HUES64 (cell line): ENCODE data around the gene CDH12.
"Not testable (repeated sequence)": the region's sequence is repeated elsewhere in the genome, so short reads cannot be mapped to it uniquely, and the experiment has no call there.

ENCODE experiments used
- H3K27ac ChIP-seq: 2 replicates; pipeline ENCODE4 v1.7.0; 2013; ENCODE audit warnings: low read depth, low read length, inconsistent platforms
- H3K27me3 ChIP-seq: 2 replicates; pipeline ENCODE4 v1.6.1; 2013; ENCODE audit warnings: mild to moderate bottlenecking, low read length; ENCODE audit not compliant: insufficient read depth
- H3K36me3 ChIP-seq: 2 replicates; pipeline ENCODE4 v1.6.1; 2013; ENCODE audit warnings: mild to moderate bottlenecking, low read length; ENCODE audit not compliant: insufficient read depth
- H3K4me1 ChIP-seq: 2 replicates; pipeline ENCODE4 v1.6.1; 2013; ENCODE audit warnings: mild to moderate bottlenecking, low read length, moderate library complexity; ENCODE audit not compliant: insufficient read depth
- H3K4me3 ChIP-seq: 2 replicates; pipeline ENCODE4 v1.5.1; 2013; ENCODE audit warnings: mild to moderate bottlenecking, low read length, moderate library complexity
- H3K9ac ChIP-seq: 2 replicates; pipeline ENCODE4 v1.6.1; 2013; ENCODE audit warnings: mild to moderate bottlenecking, low read depth, low read length
- H3K9me3 ChIP-seq: 2 replicates; pipeline ENCODE4 v1.6.1; 2013; ENCODE audit warnings: low read depth, low read length; ENCODE audit not compliant: insufficient read depth
- WGBS: fragments of 150-250, 120-280 bp; methylation state at CpG from one replicate; pipeline ENCODE4 v1.1.7; 2013; ENCODE audit warnings: missing lambda C conversion rate; 5-methylcytosine and 5-hydroxymethylcytosine counted together

The CDH12 gene

DNA sequence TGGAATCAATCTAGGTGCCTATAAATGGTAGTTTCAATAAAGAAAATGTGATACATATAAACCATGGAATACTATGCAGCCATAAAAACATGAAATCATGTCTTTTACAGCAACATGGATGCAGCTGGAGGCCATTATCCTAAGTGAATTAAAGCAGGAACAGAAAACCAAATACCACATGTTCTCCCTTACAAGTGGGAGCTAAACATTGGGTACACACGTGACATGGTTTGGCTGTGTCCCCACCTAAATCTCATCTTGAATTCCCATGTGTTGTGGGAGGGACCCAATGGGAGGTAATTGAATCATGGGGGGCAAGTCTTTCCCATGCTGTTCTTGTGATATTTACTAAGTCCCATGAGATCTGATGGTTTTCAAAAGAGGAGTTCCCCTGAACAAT is 78.9 kb downstream of the CDH12 start:
- 100% methylated on average over 1 of the region's 1 CpG for WGBS
- H3K4me1 ChIP-seq, H3K27ac ChIP-seq, H3K27me3 ChIP-seq, H3K36me3 ChIP-seq, H3K4me3 ChIP-seq, H3K9ac ChIP-seq, H3K9me3 ChIP-seq: not testable (repeated sequence)

DNA sequence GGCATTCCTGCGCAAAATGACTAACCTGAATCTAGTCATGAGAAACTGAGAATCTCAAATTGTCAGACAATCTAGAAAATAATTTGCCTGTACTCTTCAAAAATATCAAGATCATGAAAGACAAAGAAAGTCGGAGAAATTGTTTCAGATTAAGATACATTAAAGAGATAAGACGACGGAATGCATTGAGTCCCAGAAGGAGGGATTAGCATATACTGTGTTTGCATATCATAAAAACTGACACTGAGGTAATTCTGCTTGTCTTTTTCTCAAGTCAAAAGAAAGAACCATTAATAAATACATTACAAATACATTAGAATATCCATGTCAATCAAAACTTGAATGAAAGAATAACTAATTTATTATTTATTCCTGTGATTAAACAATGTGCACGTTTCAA is 88.4 kb downstream of the CDH12 start:
- Histone ChIP-seq H3K9me3 (no peaks in the 10 kb centered on the region), H3K4me1 (no peaks in the 10 kb centered on the region), H3K9ac (no peak overlapping the region), H3K27me3 (no peaks in the 10 kb centered on the region), H3K4me3 (no peak overlapping the region), H3K36me3 (no peaks in the 10 kb centered on the region), H3K27ac (no peak overlapping the region)
- 90% methylated on average over 4 of the region's 5 CpGs for WGBS

DNA sequence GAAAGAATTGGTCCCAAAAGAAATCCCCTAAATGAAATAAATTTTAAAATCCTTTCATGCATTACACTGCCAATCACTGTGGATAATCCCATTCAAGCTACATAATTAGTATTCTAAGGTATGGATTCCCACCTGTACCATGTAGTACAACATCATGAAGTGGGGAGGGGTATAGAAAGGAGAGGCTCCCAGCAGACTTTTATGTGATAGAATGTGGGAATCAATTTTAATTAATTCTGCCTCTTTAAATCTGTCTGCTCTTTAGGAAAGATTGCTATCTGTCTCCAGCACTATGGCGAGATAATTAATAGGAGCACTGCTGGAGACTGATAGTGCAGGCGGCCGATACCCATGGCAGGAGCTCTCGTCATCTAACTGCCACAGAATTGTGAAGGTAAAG is 95.4 kb downstream of the CDH12 start:
- no peak overlapping the region for H3K27ac ChIP-seq
- H3K9ac ChIP-seq, result no peak overlapping the region
- no peaks in the 10 kb centered on the region for H3K27me3 ChIP-seq
- no peaks in the 10 kb centered on the region for H3K4me1 ChIP-seq
- no peak overlapping the region for H3K4me3 ChIP-seq
- 93% methylated on average over 4 of the region's 4 CpGs for WGBS
- H3K9me3 ChIP-seq, result no peaks in the 10 kb centered on the region
- H3K36me3 ChIP-seq, result no peaks in the 10 kb centered on the region

DNA sequence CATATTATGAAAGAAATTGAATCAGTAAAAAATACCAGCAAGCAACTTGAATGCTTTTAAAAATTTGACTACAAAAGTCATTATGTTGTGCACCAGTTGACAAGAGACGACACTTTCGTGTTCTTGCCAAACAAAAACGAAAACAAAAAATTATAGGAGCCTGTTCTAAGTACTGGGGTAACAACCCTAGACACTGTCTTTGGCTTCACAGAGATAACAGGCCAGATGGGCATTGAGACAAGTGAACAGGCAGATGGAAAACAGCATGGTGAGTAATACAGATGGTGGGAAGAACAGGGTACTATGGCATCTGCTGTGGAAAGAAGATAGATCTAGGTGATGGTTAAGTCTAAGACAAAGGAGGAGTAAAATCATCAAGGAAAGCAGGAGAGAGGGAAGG is 99.0 kb downstream of the CDH12 start:
- 96% methylated on average over 3 of the region's 3 CpGs for WGBS
- Histone ChIP-seq H3K27ac (no peak overlapping the region), H3K36me3 (no peaks in the 10 kb centered on the region), H3K4me1 (no peaks in the 10 kb centered on the region), H3K4me3 (no peak overlapping the region), H3K9ac (no peak overlapping the region), H3K9me3 (no peaks in the 10 kb centered on the region), H3K27me3 (no peaks in the 10 kb centered on the region)

DNA sequence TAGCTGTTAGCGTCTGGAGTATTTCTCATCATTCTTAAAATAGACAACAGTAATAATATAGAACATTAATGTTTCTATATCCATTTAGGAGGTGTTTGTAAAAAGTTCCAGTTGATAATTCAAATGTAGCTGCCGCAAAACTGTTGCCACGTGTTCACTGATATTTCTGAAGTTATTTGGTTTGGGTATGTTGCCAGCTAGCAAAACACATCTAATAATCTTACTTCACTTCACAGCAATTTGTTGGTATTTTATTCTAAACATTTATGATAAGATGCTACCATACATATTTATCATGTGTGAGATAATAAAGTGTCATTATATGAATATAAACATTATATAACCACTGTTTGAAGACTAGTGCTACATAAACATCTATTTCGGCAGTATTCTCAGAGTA is 101.6 kb downstream of the CDH12 start:
- H3K9me3 ChIP-seq, result no peaks in the 10 kb centered on the region
- H3K4me3 ChIP-seq, result no peak overlapping the region
- no peaks in the 10 kb centered on the region for H3K36me3 ChIP-seq
- H3K27ac ChIP-seq, result no peak overlapping the region
- H3K9ac ChIP-seq, result no peak overlapping the region
- no peaks in the 10 kb centered on the region for H3K4me1 ChIP-seq
- 100% methylated on average over 2 of the region's 4 CpGs for WGBS
- H3K27me3 ChIP-seq, result no peaks in the 10 kb centered on the region

DNA sequence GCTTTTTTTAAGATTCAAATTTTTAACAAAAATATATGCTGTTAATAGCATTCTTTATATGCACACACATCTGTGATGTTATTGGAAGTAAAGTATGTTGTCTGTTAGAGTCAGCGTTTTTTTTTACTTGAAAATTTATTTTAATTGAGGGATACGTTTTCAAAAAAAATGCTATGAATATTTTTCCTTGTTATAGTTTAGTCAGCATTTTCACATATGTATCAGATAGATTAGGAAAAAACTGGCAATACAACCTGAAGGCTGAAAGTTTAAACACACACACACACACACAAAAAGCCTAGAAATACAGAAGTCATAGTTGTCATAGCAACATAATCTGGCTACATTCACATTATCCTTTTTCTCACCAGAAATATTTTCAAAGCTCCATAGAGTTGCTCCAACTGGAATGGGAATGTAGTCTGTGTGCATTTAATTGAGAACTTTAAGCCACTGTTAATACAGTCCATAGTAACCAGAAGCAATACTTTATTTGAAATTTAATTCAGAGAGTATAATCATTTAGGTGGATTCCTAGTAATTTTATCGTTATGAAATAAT is 116.6 kb downstream of the CDH12 start:
- H3K27me3 ChIP-seq, result no peaks in the 10 kb centered on the region
- no peak overlapping the region for H3K27ac ChIP-seq
- no peaks in the 10 kb centered on the region for H3K9me3 ChIP-seq
- H3K9ac ChIP-seq, result no peak overlapping the region
- no peak overlapping the region for H3K4me3 ChIP-seq
- H3K4me1 ChIP-seq, result no peaks in the 10 kb centered on the region
- 94% methylated on average over 2 of the region's 3 CpGs for WGBS
- H3K36me3 ChIP-seq, result no peaks in the 10 kb centered on the region

DNA sequence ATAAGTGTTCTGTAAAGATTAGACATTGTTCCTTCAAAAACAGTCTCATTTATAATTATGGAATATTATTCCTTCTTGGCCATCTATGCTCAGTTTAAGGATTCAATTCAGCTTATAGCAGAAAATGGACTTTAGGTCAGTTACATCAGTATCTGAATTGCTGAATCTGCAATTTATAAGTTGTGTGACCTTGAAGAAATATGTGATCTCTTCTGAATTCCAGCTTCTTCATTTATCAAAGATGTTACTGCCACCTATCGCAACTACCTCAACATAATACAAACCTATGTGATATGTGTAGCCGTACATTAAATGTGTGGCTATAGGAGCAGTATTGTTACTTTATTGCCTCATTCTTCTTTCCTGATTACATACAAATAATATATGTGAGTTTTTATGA is 118.2 kb downstream of the CDH12 start:
- Histone ChIP-seq H3K27ac (no peak overlapping the region), H3K4me3 (no peak overlapping the region), H3K36me3 (no peaks in the 10 kb centered on the region), H3K9me3 (no peaks in the 10 kb centered on the region), H3K27me3 (no peaks in the 10 kb centered on the region), H3K4me1 (no peaks in the 10 kb centered on the region), H3K9ac (no peak overlapping the region)
- WGBS, result no CpG with 5 or more reads among the region's 2 CpGs

DNA sequence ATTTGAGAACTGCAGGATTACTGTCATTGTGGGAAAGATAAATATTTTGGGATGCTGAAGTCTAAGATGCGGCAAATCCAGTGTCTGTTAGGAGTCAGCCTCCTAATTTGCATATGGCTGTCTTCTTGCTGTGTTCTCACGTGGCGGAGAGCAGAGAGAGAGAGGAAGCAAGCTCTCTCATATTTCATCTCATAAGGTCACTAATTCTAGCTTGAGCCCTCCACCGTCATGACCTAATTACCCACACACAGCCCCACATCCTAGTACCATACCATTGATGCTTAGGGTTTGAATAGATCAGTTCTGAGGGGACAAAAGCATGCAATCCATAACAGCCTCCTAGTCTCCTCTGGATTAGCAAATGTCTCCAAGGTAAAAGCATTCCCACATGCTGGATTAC is 124.5 kb downstream of the CDH12 start:
- H3K4me3 ChIP-seq, result no peak overlapping the region
- no peaks in the 10 kb centered on the region for H3K4me1 ChIP-seq
- H3K36me3 ChIP-seq, result no peaks in the 10 kb centered on the region
- WGBS, result 65% methylated on average over 4 of the region's 4 CpGs
- no peaks in the 10 kb centered on the region for H3K9me3 ChIP-seq
- no peaks in the 10 kb centered on the region for H3K27me3 ChIP-seq
- H3K27ac ChIP-seq, result no peak overlapping the region
- H3K9ac ChIP-seq, result no peak overlapping the region

DNA sequence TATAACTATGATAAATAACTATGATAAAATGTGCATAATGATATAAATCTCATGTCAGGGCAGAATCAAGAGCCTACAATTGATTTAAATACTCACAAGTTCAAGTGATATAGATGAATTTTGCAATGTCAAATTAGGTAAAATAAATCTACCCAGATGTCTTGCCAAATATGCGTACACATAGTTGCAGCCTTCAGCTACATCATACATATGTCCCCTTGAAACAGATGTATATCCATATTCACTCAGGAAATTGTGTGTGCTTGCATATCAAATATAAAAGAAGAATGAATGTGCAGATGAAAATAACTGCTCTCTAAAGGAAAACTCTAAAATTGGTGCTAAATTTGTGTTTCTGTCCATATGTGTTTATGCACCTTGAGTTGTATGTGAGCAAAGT is 130.7 kb downstream of the CDH12 start:
- H3K36me3 ChIP-seq, result no peaks in the 10 kb centered on the region
- WGBS, result 100% methylated on average over 1 of the region's 1 CpG
- H3K27me3 ChIP-seq, result no peaks in the 10 kb centered on the region
- 0 out of 2 replicates have a peak, but pooled peaks cover 6% of the 10 kb centered on the region for H3K9me3 ChIP-seq
- no peak overlapping the region for H3K4me3 ChIP-seq
- H3K4me1 ChIP-seq, result no peaks in the 10 kb centered on the region
- H3K9ac ChIP-seq, result no peak overlapping the region
- no peak overlapping the region for H3K27ac ChIP-seq

DNA sequence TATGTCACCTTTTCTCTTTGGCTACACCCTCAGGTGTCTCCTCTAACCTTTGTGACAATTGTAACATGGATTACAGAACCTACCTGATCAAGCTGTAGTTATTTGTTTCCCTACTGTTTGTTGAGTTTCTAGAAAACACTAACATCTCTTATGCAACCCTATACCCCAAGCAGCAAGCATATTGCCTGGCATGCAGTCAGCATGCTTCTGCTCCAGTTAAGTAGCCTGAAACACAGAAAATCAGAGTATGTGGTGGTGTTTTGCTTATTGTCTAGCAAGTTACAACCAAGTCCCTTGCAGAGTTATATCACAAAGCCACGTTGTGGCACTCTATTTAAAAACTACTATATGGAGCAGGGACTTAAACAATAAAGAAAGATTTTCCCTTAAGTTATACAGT is 131.1 kb downstream of the CDH12 start:
- Histone ChIP-seq H3K27ac (no peak overlapping the region), H3K4me3 (no peak overlapping the region), H3K9ac (no peak overlapping the region), H3K27me3 (no peaks in the 10 kb centered on the region), H3K9me3 (0 out of 2 replicates have a peak, but pooled peaks cover 6% of the 10 kb centered on the region), H3K4me1 (no peaks in the 10 kb centered on the region), H3K36me3 (no peaks in the 10 kb centered on the region)
- WGBS, result no CpG with 5 or more reads among the region's 1 CpG

DNA sequence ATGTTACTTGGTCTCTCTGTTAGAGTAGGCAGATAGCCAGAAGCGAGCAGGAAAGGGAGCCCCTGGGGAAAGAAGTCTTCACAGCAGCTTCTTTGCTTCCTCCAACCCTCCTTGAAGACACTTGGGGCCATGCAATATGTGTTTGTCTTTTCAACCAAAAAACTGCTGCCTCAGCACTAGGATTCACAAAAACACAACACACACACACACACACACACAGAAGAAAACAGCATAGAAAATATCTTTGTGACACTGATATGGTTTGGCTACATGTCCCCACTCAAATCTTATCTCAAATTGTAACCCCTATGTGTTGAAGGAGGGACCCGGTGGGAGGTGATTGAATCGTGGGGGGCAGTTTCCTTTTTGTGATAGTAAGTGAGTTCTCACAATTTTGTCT is 133.3 kb downstream of the CDH12 start:
- 0 out of 2 replicates have a peak, but pooled peaks cover 6% of the 10 kb centered on the region for H3K9me3 ChIP-seq
- H3K27me3 ChIP-seq, result no peaks in the 10 kb centered on the region
- H3K4me1 ChIP-seq, result no peaks in the 10 kb centered on the region
- no peak overlapping the region for H3K4me3 ChIP-seq
- H3K9ac ChIP-seq, result no peak overlapping the region
- no peak overlapping the region for H3K27ac ChIP-seq
- no peaks in the 10 kb centered on the region for H3K36me3 ChIP-seq
- WGBS, result 100% methylated on average over 1 of the region's 3 CpGs

DNA sequence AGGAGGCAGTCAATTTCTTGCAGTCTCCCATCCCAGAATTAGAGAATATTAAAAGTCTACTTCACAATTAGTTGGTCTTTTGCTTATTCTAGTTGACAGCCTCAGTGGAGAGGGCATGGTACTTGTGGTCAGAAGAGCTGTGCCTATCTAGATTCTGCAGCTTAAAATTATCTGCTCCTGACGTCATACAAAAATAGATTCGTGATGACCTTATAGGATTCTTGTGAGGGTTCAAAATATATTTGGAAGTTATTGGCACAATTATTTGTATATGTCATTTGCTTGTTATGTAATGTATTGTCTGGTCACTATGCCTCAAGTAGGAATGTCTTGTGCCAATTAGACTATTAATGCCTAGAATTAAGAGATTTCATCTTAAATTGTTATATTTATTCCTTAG is 142.5 kb downstream of the CDH12 start:
- Histone ChIP-seq H3K27ac (no peak overlapping the region), H3K9me3 (no peaks in the 10 kb centered on the region), H3K27me3 (no peaks in the 10 kb centered on the region), H3K9ac (no peak overlapping the region), H3K36me3 (no peaks in the 10 kb centered on the region), H3K4me1 (no peaks in the 10 kb centered on the region), H3K4me3 (no peak overlapping the region)
- 50% methylated on average over 2 of the region's 2 CpGs for WGBS
